ENCODE measurements around the gene KIAA0825. TPM values are rescaled to one million over a fixed set of nuclear protein-coding genes. Genes with fewer than 3 reads are reported as not detected.

KIAA0825 gene
- total and polyA plus RNA-seq, 2 experiments from 2014 or later, result 1.7 to 1.8 TPM

DNA sequence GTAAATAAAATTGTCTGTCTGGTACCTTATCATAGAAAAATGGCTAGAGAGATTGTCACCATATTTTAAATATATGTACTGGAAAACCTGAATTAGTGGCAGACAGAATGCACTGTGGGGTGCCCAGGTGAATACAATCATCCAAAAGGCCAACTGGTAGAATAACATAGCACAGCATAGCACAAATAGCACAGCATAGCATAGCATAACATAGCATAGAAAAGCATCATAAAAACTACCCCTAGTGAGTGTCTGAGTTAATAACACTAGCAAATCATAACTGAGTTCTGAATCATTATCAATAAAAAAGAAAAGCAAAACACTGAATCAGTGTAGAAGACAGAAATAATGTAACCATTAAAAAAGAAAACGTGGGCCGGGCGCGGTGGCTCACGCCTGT, 102.3 kb downstream of the KIAA0825 start:
- Histone ChIP-seq H3K27ac (ENCODE audit: low read depth) (no peak overlapping the region), H3K4me3 (no peak overlapping the region), H3K36me3 (ENCODE audit: insufficient read depth) (no peaks in the 10 kb centered on the region), H4K20me1 (replicated peaks; ENCODE audit: insufficient read depth) (no peaks in the 10 kb centered on the region), H3K4me2 (no peak overlapping the region), H3F3A (replicated peaks; ENCODE audit: low read depth) (no peaks in the 10 kb centered on the region), H3K79me2 (replicated peaks; ENCODE audit: insufficient read depth) (no peaks in the 10 kb centered on the region), H2AFZ (no peak overlapping the region), H3K4me1 (ENCODE audit: insufficient read depth) (no peaks in the 10 kb centered on the region), H3K9me2 (ENCODE audit: insufficient read depth) (no peaks in the 10 kb centered on the region), H3K27me3 (ENCODE audit: insufficient read depth) (no peaks in the 10 kb centered on the region)
- DNase-seq (ENCODE audit: low spot score) (no peak), ATAC-seq (no peak)
- no peaks in the 10 kb centered on the region for H3K27me3 Mint-ChIP-seq (ENCODE audit: insufficient read depth, low read depth, poor library complexity)
- no peaks in the 10 kb centered on the region for H3K4me1 Mint-ChIP-seq
- no peak overlapping the region for H3K4me3 Mint-ChIP-seq
- H3K36me3 Mint-ChIP-seq (ENCODE audit: low read depth), result no peaks in the 10 kb centered on the region
- H3K9me3 Mint-ChIP-seq, result no peaks in the 10 kb centered on the region; the same call in 2 of the 3 replicates
- no peak for TF ChIP-seq ZNF331 (CRISPR knock-in tag; IDR thresholded peaks at IDR 0.05; ENCODE audit: low read depth)
- H3K27ac Mint-ChIP-seq, result no peak overlapping the region

DNA sequence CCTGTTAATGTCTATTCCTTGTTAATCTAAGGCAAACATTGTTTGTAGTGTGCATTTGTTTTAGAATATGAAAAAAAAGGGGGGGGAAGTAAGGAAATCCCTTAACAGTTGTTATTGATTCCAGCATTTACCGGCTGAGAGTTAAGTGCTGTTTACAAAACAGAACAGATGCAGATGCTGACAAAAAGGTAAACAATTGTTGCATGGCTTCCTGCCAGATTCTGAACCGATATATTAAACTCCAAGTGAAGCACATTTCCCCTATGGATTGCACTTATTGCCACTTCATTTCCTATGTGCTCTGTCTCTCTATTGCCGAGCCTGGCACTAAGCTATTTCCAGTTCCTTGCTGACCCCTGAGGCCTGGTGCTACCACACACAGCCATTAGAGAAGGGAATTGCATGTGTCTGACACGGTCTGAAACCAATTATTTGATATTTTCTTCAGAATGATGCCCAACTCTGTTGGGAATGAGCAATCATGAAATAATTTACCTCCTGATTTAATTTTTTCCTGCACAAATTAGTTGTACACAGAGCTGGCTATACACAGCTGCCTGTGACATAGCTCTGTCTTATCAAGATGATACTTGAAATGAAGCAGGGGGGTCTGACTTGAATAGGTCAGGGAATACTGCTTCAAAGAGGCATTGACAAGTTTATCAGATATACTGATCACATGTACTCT, 109.8 kb downstream of the KIAA0825 start:
- Histone ChIP-seq H3K9me2 (ENCODE audit: insufficient read depth) (no peaks in the 10 kb centered on the region), H2AFZ (no peak overlapping the region), H3K4me2 (no peak overlapping the region), H3K79me2 (replicated peaks; ENCODE audit: insufficient read depth) (no peaks in the 10 kb centered on the region), H3F3A (replicated peaks; ENCODE audit: low read depth) (no peaks in the 10 kb centered on the region), H3K27me3 (ENCODE audit: insufficient read depth) (no peaks in the 10 kb centered on the region), H3K4me1 (ENCODE audit: insufficient read depth) (no peaks in the 10 kb centered on the region), H3K27ac (ENCODE audit: low read depth) (no peak overlapping the region), H3K4me3 (no peak overlapping the region), H3K36me3 (ENCODE audit: insufficient read depth) (no peaks in the 10 kb centered on the region), H4K20me1 (replicated peaks; ENCODE audit: insufficient read depth) (no peaks in the 10 kb centered on the region)
- TF ChIP-seq, protein P1, sequence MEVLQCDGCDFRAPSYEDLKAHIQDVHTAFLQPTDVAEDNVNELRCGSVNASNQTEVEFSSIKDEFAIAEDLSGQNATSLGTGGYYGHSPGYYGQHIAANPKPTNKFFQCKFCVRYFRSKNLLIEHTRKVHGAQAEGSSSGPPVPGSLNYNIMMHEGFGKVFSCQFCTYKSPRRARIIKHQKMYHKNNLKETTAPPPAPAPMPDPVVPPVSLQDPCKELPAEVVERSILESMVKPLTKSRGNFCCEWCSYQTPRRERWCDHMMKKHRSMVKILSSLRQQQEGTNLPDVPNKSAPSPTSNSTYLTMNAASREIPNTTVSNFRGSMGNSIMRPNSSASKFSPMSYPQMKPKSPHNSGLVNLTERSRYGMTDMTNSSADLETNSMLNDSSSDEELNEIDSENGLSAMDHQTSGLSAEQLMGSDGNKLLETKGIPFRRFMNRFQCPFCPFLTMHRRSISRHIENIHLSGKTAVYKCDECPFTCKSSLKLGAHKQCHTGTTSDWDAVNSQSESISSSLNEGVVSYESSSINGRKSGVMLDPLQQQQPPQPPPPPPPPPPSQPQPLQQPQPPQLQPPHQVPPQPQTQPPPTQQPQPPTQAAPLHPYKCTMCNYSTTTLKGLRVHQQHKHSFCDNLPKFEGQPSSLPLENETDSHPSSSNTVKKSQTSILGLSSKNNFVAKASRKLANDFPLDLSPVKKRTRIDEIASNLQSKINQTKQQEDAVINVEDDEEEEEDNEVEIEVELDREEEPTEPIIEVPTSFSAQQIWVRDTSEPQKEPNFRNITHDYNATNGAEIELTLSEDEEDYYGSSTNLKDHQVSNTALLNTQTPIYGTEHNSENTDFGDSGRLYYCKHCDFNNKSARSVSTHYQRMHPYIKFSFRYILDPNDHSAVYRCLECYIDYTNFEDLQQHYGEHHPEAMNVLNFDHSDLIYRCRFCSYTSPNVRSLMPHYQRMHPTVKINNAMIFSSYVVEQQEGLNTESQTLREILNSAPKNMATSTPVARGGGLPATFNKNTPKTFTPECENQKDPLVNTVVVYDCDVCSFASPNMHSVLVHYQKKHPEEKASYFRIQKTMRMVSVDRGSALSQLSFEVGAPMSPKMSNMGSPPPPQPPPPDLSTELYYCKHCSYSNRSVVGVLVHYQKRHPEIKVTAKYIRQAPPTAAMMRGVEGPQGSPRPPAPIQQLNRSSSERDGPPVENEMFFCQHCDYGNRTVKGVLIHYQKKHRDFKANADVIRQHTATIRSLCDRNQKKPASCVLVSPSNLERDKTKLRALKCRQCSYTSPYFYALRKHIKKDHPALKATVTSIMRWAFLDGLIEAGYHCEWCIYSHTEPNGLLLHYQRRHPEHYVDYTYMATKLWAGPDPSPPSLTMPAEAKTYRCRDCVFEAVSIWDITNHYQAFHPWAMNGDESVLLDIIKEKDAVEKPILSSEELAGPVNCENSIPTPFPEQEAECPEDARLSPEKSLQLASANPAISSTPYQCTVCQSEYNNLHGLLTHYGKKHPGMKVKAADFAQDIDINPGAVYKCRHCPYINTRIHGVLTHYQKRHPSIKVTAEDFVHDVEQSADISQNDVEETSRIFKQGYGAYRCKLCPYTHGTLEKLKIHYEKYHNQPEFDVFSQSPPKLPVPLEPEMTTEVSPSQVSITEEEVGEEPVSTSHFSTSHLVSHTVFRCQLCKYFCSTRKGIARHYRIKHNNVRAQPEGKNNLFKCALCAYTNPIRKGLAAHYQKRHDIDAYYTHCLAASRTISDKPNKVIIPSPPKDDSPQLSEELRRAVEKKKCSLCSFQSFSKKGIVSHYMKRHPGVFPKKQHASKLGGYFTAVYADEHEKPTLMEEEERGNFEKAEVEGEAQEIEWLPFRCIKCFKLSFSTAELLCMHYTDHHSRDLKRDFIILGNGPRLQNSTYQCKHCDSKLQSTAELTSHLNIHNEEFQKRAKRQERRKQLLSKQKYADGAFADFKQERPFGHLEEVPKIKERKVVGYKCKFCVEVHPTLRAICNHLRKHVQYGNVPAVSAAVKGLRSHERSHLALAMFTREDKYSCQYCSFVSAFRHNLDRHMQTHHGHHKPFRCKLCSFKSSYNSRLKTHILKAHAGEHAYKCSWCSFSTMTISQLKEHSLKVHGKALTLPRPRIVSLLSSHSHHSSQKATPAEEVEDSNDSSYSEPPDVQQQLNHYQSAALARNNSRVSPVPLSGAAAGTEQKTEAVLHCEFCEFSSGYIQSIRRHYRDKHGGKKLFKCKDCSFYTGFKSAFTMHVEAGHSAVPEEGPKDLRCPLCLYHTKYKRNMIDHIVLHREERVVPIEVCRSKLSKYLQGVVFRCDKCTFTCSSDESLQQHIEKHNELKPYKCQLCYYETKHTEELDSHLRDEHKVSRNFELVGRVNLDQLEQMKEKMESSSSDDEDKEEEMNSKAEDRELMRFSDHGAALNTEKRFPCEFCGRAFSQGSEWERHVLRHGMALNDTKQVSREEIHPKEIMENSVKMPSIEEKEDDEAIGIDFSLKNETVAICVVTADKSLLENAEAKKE (CRISPR knock-in tag; IDR thresholded peaks at IDR 0.05), result no peak
- TF ChIP-seq ZNF331 (CRISPR knock-in tag; IDR thresholded peaks at IDR 0.05; ENCODE audit: low read depth) (no peak), NANOG (IDR thresholded peaks at IDR 0.05; ENCODE audit: borderline replicate concordance) (no peak), JUNB (IDR thresholded peaks at IDR 0.05; ENCODE audit: unreplicated experiment) (no peak)
- TF ChIP-seq, protein P2, sequence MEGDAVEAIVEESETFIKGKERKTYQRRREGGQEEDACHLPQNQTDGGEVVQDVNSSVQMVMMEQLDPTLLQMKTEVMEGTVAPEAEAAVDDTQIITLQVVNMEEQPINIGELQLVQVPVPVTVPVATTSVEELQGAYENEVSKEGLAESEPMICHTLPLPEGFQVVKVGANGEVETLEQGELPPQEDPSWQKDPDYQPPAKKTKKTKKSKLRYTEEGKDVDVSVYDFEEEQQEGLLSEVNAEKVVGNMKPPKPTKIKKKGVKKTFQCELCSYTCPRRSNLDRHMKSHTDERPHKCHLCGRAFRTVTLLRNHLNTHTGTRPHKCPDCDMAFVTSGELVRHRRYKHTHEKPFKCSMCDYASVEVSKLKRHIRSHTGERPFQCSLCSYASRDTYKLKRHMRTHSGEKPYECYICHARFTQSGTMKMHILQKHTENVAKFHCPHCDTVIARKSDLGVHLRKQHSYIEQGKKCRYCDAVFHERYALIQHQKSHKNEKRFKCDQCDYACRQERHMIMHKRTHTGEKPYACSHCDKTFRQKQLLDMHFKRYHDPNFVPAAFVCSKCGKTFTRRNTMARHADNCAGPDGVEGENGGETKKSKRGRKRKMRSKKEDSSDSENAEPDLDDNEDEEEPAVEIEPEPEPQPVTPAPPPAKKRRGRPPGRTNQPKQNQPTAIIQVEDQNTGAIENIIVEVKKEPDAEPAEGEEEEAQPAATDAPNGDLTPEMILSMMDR (conservative IDR thresholded peaks at IDR 0.05; ENCODE audit: low read depth in 2 of 2), result no peak
- Mint-ChIP-seq H3K36me3 (ENCODE audit: low read depth) (no peaks in the 10 kb centered on the region), H3K4me3 (no peak overlapping the region), H3K27ac (no peak overlapping the region), H3K4me1 (peaks cover 5% of the 10 kb centered on the region; the same call in 1 of the 3 replicates), H3K9me3 (no peaks in the 10 kb centered on the region; the same call in 2 of the 3 replicates), H3K27me3 (ENCODE audit: insufficient read depth, low read depth, poor library complexity) (no peaks in the 10 kb centered on the region)
- DNase-seq (ENCODE audit: low spot score), result no peak
- ATAC-seq, result peak; percentile 39; the same call in 1 of the 3 replicates

All from GM23338 (cell line).